Measurements from ENCODE around the gene SYNGAP1.
"Not testable (repeated sequence)": the region's sequence is repeated elsewhere in the genome, so short reads cannot be mapped to it uniquely, and the experiment has no call there.

DNA sequence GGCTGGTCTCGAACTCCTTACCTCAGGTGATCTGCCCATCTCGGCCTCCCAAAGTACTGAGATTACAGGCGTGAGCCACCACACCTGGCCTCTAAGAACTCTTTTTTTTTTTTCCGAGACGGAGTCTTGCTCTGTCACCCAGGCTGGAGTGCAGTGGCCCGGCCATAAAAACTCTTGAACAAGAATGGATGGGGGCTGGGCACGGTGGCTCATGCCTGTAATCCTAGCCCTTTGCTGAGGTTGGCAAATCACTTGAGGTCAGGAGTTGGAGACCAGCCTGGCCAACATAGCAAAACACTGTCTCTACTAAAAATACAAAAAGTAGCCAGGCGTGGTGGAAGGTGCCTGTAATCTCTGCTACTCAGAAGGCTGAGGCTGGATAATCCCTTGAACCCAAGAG is 48.0 kb upstream of the SYNGAP1 start:
- TF ChIP-seq, protein P1, sequence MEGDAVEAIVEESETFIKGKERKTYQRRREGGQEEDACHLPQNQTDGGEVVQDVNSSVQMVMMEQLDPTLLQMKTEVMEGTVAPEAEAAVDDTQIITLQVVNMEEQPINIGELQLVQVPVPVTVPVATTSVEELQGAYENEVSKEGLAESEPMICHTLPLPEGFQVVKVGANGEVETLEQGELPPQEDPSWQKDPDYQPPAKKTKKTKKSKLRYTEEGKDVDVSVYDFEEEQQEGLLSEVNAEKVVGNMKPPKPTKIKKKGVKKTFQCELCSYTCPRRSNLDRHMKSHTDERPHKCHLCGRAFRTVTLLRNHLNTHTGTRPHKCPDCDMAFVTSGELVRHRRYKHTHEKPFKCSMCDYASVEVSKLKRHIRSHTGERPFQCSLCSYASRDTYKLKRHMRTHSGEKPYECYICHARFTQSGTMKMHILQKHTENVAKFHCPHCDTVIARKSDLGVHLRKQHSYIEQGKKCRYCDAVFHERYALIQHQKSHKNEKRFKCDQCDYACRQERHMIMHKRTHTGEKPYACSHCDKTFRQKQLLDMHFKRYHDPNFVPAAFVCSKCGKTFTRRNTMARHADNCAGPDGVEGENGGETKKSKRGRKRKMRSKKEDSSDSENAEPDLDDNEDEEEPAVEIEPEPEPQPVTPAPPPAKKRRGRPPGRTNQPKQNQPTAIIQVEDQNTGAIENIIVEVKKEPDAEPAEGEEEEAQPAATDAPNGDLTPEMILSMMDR (conservative IDR thresholded peaks at IDR 0.05 in 1 of 2, IDR thresholded peaks at IDR 0.05 in 1 of 2; ENCODE audit: low read depth in 1 of 2, low read length in 2 of 2), result not testable (repeated sequence)
- TF ChIP-seq EZH2 (IDR thresholded peaks at IDR 0.05; ENCODE audit: low read length, missing control alignments), result not testable (repeated sequence)
